HepG2 (cell line): ENCODE data around the gene C18orf63. TPM values are rescaled to one million over a fixed set of nuclear protein-coding genes. Genes with fewer than 3 reads are reported as not detected.
A peak's percentile ranks its signal among the peaks of the same experiment; 100 is the strongest.

ENCODE experiments used
- ADNP ChIP-seq: sonication (generic); formaldehyde crosslinking; IDR thresholded peaks from 2 replicates; pipeline ENCODE4 v1.4.0; 2020; ENCODE audit warnings: missing genetic modification reagents
- ARNT ChIP-seq: fragments of 450-650 bp; IDR thresholded peaks from 2 replicates; pipeline ENCODE4 v1.6.1; 2017
- CBX2 ChIP-seq, 2 experiments: fragments of 200-600 bp in 1 of 2; sonication (generic); formaldehyde crosslinking in 1 of 2; IDR thresholded peaks; 2 replicates each; pipeline versions ENCODE4 v1.7.0 to v1.8.1; 2018 to 2022; ENCODE audit warnings: low read depth in 2 of 2, low read length in 1 of 2, mild to moderate bottlenecking in 1 of 2, missing genetic modification reagents in 1 of 2
- EP300 ChIP-seq, 3 experiments: sonication (generic) in 1 of 3; formaldehyde crosslinking in 1 of 3; IDR thresholded peaks; 2 replicates each; pipeline versions ENCODE4 v1.5.1 to v1.6.1; 2011 to 2020; ENCODE audit warnings: low read depth in 2 of 3, low read length in 2 of 3, borderline replicate concordance in 1 of 3, improper control_type of control experiment in 1 of 3, mild to moderate bottlenecking in 1 of 3, missing genetic modification reagents in 1 of 3, moderate library complexity in 1 of 3
- FOXA3 ChIP-seq: IDR thresholded peaks from 2 replicates; pipeline ENCODE4 v1.6.1; 2016; ENCODE audit warnings: missing genetic modification reagents, missing compliant biosample characterization
- IRF2 ChIP-seq: IDR thresholded peaks from 2 replicates; pipeline ENCODE4 v1.6.1; 2018; ENCODE audit warnings: missing genetic modification reagents, missing compliant biosample characterization
- LCORL ChIP-seq, 2 experiments: fragments of 450-650 bp in 1 of 2; sonication (generic) in 1 of 2; formaldehyde crosslinking in 1 of 2; IDR thresholded peaks; 2 replicates each; pipeline versions ENCODE4 v1.5.0 to v1.6.1; 2017 to 2020; ENCODE audit warnings: antibody characterized with exemption in 1 of 2, missing genetic modification reagents in 1 of 2
- RFX3 ChIP-seq: IDR thresholded peaks from 2 replicates; pipeline ENCODE4 v1.6.1; 2016; ENCODE audit warnings: missing biosample characterization, missing genetic modification reagents
- SMAD1 ChIP-seq: sonication (generic); formaldehyde crosslinking; IDR thresholded peaks from 2 replicates; pipeline ENCODE4 v1.4.0; 2020; ENCODE audit warnings: missing genetic modification reagents, low read depth, mild to moderate bottlenecking, borderline replicate concordance
- ZNF12 ChIP-seq: sonication (generic); formaldehyde crosslinking; IDR thresholded peaks from 2 replicates; pipeline ENCODE4 v1.5.0; 2020; ENCODE audit warnings: missing genetic modification reagents
- ZNF44 ChIP-seq: sonication (generic); formaldehyde crosslinking; IDR thresholded peaks from 2 replicates; pipeline ENCODE4 v1.5.1; 2020; ENCODE audit warnings: mild to moderate bottlenecking, missing genetic modification reagents
- ZNF703 ChIP-seq: sonication (generic); formaldehyde crosslinking; IDR thresholded peaks from 2 replicates; pipeline ENCODE4 v1.5.1; 2020; ENCODE audit warnings: missing genetic modification reagents, mild to moderate bottlenecking, moderate library complexity, borderline replicate concordance
- ZNF790 ChIP-seq: sonication (generic); formaldehyde crosslinking; IDR thresholded peaks from 2 replicates; pipeline ENCODE4 v1.8.0; 2022; ENCODE audit warnings: missing genetic modification reagents, mild to moderate bottlenecking, borderline replicate concordance
- polyA plus RNA-seq, 8 experiments: library from polyadenylated mRNA; depleted of rRNA in 3 of 8; stranded (reverse) in 7 of 8; unstranded in 1 of 8; fragments of >200 nt; fragmentation: Illumina TruSeq in 4 of 8; extraction: Trizol in 4 of 8; gene quantifications; 2 replicates each; pipeline versions ENCODE4 v1.2.1 to v1.2.3, GENCODE V29; 2011 to 2016; ENCODE audit warnings: low read depth in 4 of 8, missing spikeins in 1 of 8, mixed read lengths in 1 of 8; ENCODE audit not compliant: insufficient read depth in 1 of 8
- total RNA-seq, 5 experiments: library from RNA; depleted of rRNA; stranded (reverse); fragments of >200 nt; fragmentation: Illumina TruSeq; extraction: Trizol; gene quantifications; 2 replicates each; pipeline ENCODE4 v1.2.3, GENCODE V29; 2016; ENCODE audit warnings: low read depth in 1 of 5
- TF ChIP-seq, protein P1 (sequence below): fragments of 450-650 bp; IDR thresholded peaks from 2 replicates; pipeline ENCODE4 v1.6.1; 2017
- TF ChIP-seq, protein P2 (sequence below): IDR thresholded peaks from 2 replicates; pipeline ENCODE4 v1.6.1; 2016; ENCODE audit warnings: missing compliant biosample characterization, missing genetic modification reagents, borderline replicate concordance
- TF ChIP-seq, protein P3 (sequence below): sonication (generic); formaldehyde crosslinking; IDR thresholded peaks from 2 replicates; pipeline ENCODE4 v1.8.0; 2022; ENCODE audit warnings: missing genetic modification reagents, low read depth, mild to moderate bottlenecking, borderline replicate concordance

C18orf63 gene
- total and polyA plus RNA-seq, 2 of the 13 experiments (the other 11 are each of a cell fraction or from before 2014, with no cell fraction given): 0.01 TPM; not detected in 1

DNA sequence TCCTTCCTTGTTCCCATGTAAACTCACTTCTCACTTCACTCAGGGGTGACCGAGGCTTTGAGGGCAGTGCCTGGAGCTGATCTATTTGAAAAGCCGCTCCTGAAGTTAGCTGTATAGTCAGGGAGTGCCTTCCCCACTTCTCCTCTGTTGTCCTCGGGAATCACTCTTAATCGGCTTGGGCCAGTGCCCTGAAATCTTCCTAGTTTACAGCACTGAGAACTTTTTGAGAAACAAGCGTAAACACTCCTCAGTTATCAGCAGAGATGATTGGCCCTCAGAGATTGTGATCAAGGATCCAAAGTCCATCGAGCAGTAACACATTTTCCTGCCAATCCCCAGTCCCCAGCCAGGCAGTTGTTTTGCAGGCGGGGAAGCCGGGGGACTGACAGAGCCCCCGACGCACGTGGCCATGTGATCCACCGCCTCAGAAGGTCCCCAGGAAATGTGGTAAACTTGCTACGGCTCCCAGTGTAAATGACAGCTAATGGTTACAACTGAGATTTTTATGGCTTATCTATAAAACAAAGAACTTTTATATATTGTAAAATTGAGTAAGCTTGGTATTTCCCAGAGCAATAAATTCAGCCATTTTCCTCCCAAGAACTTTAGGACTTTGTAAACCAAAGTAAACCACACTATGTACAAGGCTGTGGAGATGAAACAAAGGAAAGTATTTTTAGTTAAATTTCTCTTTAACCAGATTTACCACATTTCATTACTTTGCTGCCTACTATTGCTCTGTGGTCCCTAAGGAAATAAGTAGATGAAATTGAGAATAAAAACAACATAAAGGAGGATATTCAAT, 53.5 kb downstream of the C18orf63 start (continued):
- TF ChIP-seq ZNF790 (CRISPR knock-in tag) (no peak), ADNP (CRISPR knock-in tag) (no peak), IRF2 (CRISPR knock-in tag) (0 out of 2 replicates have a peak, but pooled peaks have one; percentile 18), ARNT (no peak), FOXA3 (0 out of 2 replicates have a peak, but pooled peaks have one; percentile 25), EP300 (IDR thresholded peaks at IDR 0.05; ENCODE audit: low read depth in 2 of 2, low read length in 2 of 2) (no peak), EP300 (CRISPR knock-in tag; IDR thresholded peaks at IDR 0.05; ENCODE audit: borderline replicate concordance) (no peak), SMAD1 (CRISPR knock-in tag) (no peak), ZNF12 (CRISPR knock-in tag) (no peak), CBX2 (IDR thresholded peaks at IDR 0.05; ENCODE audit: low read depth, low read length) (0 out of 2 replicates have a peak, but pooled peaks have one; percentile 57), CBX2 (CRISPR knock-in tag; IDR thresholded peaks at IDR 0.05; ENCODE audit: low read depth) (no peak), LCORL (IDR thresholded peaks at IDR 0.05) (no peak), LCORL (CRISPR knock-in tag; IDR thresholded peaks at IDR 0.05) (0 out of 2 replicates have a peak, but pooled peaks have one; percentile 20), ZNF44 (no peak), ZNF703 (CRISPR knock-in tag) (no peak), RFX3 (CRISPR knock-in tag) (no peak)
- TF ChIP-seq, protein P1, sequence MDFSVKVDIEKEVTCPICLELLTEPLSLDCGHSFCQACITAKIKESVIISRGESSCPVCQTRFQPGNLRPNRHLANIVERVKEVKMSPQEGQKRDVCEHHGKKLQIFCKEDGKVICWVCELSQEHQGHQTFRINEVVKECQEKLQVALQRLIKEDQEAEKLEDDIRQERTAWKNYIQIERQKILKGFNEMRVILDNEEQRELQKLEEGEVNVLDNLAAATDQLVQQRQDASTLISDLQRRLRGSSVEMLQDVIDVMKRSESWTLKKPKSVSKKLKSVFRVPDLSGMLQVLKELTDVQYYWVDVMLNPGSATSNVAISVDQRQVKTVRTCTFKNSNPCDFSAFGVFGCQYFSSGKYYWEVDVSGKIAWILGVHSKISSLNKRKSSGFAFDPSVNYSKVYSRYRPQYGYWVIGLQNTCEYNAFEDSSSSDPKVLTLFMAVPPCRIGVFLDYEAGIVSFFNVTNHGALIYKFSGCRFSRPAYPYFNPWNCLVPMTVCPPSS: no peak
- TF ChIP-seq, protein P2, sequence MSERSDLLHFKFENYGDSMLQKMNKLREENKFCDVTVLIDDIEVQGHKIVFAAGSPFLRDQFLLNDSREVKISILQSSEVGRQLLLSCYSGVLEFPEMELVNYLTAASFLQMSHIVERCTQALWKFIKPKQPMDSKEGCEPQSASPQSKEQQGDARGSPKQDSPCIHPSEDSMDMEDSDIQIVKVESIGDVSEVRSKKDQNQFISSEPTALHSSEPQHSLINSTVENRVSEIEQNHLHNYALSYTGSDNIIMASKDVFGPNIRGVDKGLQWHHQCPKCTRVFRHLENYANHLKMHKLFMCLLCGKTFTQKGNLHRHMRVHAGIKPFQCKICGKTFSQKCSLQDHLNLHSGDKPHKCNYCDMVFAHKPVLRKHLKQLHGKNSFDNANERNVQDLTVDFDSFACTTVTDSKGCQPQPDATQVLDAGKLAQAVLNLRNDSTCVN: no peak
- TF ChIP-seq, protein P3, sequence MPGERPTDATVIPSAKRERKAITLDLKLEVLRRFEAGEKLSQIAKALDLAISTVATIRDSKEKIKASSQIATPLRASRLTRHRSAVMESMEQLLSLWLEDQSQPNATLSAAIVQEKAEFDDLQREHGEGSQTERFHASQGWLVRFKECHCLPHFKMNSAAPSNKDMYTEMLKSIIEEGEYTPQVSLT: no peak
